SK-N-SH (cell line): ENCODE results near the gene GAN.

Experiments used
- CHD2 ChIP-seq: fragments of 150-350 bp; IDR thresholded peaks from 2 replicates; pipeline ENCODE4 v1.6.1; 2018; ENCODE audit warnings: low read length; ENCODE audit not compliant: partially characterized antibody
- SMC3 ChIP-seq: IDR thresholded peaks from 2 replicates; pipeline ENCODE4 v1.6.1; 2012; ENCODE audit warnings: low read depth, low read length, improper control_type of control experiment
- TAF1 ChIP-seq: IDR thresholded peaks from 2 replicates; pipeline ENCODE4 v1.6.1; 2012; ENCODE audit warnings: low read depth, mild to moderate bottlenecking, low read length, moderate library complexity, borderline replicate concordance
- TEAD4 ChIP-seq: IDR thresholded peaks from 2 replicates; pipeline ENCODE4 v1.4.0; 2012; ENCODE audit warnings: mild to moderate bottlenecking, borderline replicate concordance; ENCODE audit not compliant: insufficient read depth
- TF ChIP-seq, protein P1 (sequence below): fragments of 200-600 bp; sonication (generic); IDR thresholded peaks from 2 replicates; pipeline ENCODE4 v1.6.1; 2017; ENCODE audit warnings: antibody characterized with exemption, mild to moderate bottlenecking, moderate library complexity

DNA sequence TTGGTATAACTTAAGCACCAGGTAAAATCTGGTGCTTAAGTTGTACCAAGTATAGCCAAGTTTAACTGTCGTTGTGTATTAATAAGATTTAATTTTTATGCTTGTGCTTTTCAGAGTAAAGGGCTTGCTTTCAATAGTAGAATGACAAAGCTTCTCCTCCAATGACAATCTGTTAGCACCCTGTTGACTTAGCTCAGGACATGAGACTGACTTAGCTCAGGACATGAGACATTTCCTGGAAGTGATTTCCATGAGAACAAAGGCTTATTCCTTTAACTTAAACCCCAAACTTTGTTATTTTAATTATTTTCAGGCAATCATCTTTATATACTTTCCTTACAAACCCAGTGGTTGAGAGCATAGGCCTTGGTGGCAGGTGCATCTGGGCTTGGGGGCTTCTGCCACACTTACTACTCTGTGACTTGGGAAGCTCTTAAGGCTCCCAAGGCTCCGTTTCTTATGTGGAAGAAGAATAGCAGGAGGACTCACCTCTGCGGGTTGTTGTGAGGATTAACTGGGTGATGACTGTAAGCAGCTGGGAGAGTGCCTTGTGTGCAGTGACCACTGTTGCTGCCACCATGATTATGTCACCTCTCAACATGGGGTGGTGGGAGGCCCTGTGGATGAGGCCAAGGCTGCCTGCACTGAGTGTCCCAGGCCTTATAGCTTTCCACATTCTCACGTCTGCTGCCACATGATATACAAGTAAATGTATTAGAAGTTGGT lies 70.4 kb downstream of the GAN start:
- TF ChIP-seq SMC3 (no peak), CHD2 (no peak), TEAD4 (no peak), TAF1 (no peak)
- TF ChIP-seq, protein P1, sequence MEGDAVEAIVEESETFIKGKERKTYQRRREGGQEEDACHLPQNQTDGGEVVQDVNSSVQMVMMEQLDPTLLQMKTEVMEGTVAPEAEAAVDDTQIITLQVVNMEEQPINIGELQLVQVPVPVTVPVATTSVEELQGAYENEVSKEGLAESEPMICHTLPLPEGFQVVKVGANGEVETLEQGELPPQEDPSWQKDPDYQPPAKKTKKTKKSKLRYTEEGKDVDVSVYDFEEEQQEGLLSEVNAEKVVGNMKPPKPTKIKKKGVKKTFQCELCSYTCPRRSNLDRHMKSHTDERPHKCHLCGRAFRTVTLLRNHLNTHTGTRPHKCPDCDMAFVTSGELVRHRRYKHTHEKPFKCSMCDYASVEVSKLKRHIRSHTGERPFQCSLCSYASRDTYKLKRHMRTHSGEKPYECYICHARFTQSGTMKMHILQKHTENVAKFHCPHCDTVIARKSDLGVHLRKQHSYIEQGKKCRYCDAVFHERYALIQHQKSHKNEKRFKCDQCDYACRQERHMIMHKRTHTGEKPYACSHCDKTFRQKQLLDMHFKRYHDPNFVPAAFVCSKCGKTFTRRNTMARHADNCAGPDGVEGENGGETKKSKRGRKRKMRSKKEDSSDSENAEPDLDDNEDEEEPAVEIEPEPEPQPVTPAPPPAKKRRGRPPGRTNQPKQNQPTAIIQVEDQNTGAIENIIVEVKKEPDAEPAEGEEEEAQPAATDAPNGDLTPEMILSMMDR, result no peak
